AG09319 (cell line): ENCODE results near the gene XBP1.
"Not testable (repeated sequence)": the region's sequence is repeated elsewhere in the genome, so short reads cannot be mapped to it uniquely, and the experiment has no call there.

Experiments
- DNase-seq: peaks from one replicate; pipeline ENCODE4 v3.0.0-alpha.2; 2010; ENCODE audit warnings: low read depth; ENCODE audit errors: extremely low read depth
- CTCF ChIP-seq: IDR thresholded peaks from 2 replicates; pipeline ENCODE4 v1.5.1; 2011; ENCODE audit warnings: low read depth, mild to moderate bottlenecking, inconsistent platforms, low read length, moderate library complexity

Gene XBP1

GRCh38 chr22:28768701-28769393 is 31.5 kb downstream of the XBP1 start:
- no peak for TF ChIP-seq CTCF

GRCh38 chr22:28766628-28767027 is 33.7 kb downstream of the XBP1 start:
- DNase-seq: no peak
- TF ChIP-seq CTCF: no peak

More at GRCh38 chr22:28768701-28769393, 31.5 kb downstream of the XBP1 start:
- no peak for DNase-seq

- DNase-seq: not testable (repeated sequence)
Observed at GRCh38 chr22:28762000-28762399, 38.4 kb downstream of the XBP1 start.

GRCh38 chr22:28761449-28761755 is 39.0 kb downstream of the XBP1 start:
- no peak for TF ChIP-seq CTCF
- no peak for DNase-seq

GRCh38 chr22:28759861-28760560 is 40.4 kb downstream of the XBP1 start:
- DNase-seq: no peak
- TF ChIP-seq CTCF: no peak

DNA sequence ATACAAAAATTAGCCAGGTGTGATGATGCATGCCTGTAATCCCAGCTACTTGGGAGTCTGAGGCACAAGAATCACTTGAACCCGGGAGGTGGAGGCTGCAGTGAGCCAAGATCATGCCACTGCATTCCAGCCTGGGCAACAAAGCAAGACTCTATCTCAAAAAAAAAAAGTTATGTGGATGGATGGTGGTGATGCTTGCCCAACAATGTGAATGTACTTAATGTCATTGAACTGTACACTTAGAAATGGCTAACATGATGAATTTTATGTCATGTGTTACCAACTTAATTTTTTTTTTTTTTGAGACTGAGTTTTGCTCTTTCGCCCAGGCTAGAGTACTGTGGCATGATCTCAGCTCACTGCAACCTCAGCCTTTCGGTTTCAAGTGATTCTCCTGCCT is 45.9 kb downstream of the XBP1 start:
- DNase-seq: not testable (repeated sequence)

- TF ChIP-seq CTCF: no peak
- no peak for DNase-seq
Observed at GRCh38 chr22:28750471-28750881, 49.9 kb downstream of the XBP1 start.
